Smooth muscle cell (in vitro differentiated cells): Measurements from ENCODE around the gene KIF6. TPM values are rescaled to one million over a fixed set of nuclear protein-coding genes. Genes with fewer than 3 reads are reported as not detected.
"Not testable (repeated sequence)": the region's sequence is repeated elsewhere in the genome, so short reads cannot be mapped to it uniquely, and the experiment has no call there.

Experiments used
- DNase-seq: peaks from one replicate; lab custom pipeline; 2025; ENCODE audit not compliant: unreplicated experiment; lab: John Stamatoyannopoulos, UW
- H2AFZ ChIP-seq: fragments of 200-600 bp; sonication (generic); 2 replicates; pipeline ENCODE4 v1.6.0; 2016; ENCODE audit warnings: antibody characterized with exemption, low read depth, mild to moderate bottlenecking
- H3F3A ChIP-seq: fragments of 200-600 bp; sonication (generic); 2 replicates; pipeline ENCODE4 v1.6.0; 2017; ENCODE audit warnings: antibody characterized with exemption, low read depth
- H3K27ac ChIP-seq: fragments of 200-600 bp; sonication (generic); 2 replicates; pipeline ENCODE4 v1.5.1; 2016; ENCODE audit warnings: low read depth, mild to moderate bottlenecking
- H3K27me3 ChIP-seq: fragments of 200-600 bp; sonication (generic); 2 replicates; pipeline ENCODE4 v1.6.1; 2016; ENCODE audit warnings: low read depth, mild to moderate bottlenecking
- H3K36me3 ChIP-seq: fragments of 200-600 bp; sonication (generic); 2 replicates; pipeline ENCODE4 v1.5.1; 2016; ENCODE audit warnings: low read depth
- H3K4me1 ChIP-seq: fragments of 200-600 bp; sonication (generic); 2 replicates; pipeline ENCODE4 v1.5.1; 2016; ENCODE audit warnings: low read depth
- H3K4me2 ChIP-seq: fragments of 200-600 bp; sonication (generic); 2 replicates; pipeline ENCODE4 v1.6.0; 2016; ENCODE audit warnings: mild to moderate bottlenecking
- H3K4me3 ChIP-seq: fragments of 200-600 bp; sonication (generic); 2 replicates; pipeline ENCODE4 v1.5.1; 2016; ENCODE audit warnings: mild to moderate bottlenecking
- H3K79me2 ChIP-seq: fragments of 200-600 bp; sonication (generic); 2 replicates; pipeline ENCODE4 v1.6.0; 2016; ENCODE audit warnings: low read depth, mild to moderate bottlenecking
- H3K9ac ChIP-seq: fragments of 200-600 bp; sonication (generic); 2 replicates; pipeline ENCODE4 v1.6.0; 2016; ENCODE audit warnings: low read depth
- H3K9me3 ChIP-seq: fragments of 200-600 bp; sonication (generic); replicated peaks from 2 replicates; pipeline ENCODE4 v1.5.1; 2016; ENCODE audit warnings: low read depth
- H4K20me1 ChIP-seq: fragments of 200-600 bp; sonication (generic); 2 replicates; pipeline ENCODE4 v1.6.0; 2016; ENCODE audit warnings: low read depth
- CTCF ChIP-seq: fragments of 200-600 bp; sonication (generic); IDR thresholded peaks from 2 replicates; pipeline ENCODE4 v1.5.1; 2017; ENCODE audit warnings: borderline replicate concordance, mild to moderate bottlenecking, antibody characterized with exemption; ENCODE audit not compliant: insufficient read depth, poor library complexity, severe bottlenecking
- WGBS: methylation state at CpG from one replicate; pipeline ENCODE4 v1.1.7; 2016; ENCODE audit warnings: low lambda C conversion rate; 5-methylcytosine and 5-hydroxymethylcytosine counted together
- polyA plus RNA-seq: library from polyadenylated mRNA; unstranded; fragments of >200 nt; fragmentation: Nextera tagmentation; extraction: Ambion mirVana; gene quantifications from 2 replicates; pipeline ENCODE4 v1.2.1, GENCODE V29; 2016
- total RNA-seq: library from RNA; depleted of rRNA; stranded (reverse); fragments of >200 nt; gene quantifications from 2 replicates; pipeline ENCODE4 v1.2.3, GENCODE V29; 2014

The KIF6 gene
- total and polyA plus RNA-seq, 2 experiments from 2014 or later, result 1.1 to 1.5 TPM

GRCh38 chr6:39681674-39682121 is 43.5 kb downstream of the KIF6 start:
- H3K79me2 ChIP-seq, result no peaks in the 10 kb centered on the region
- H4K20me1 ChIP-seq, result no peaks in the 10 kb centered on the region
- no peak for DNase-seq
- H3K36me3 ChIP-seq, result no peaks in the 10 kb centered on the region
- H2AFZ ChIP-seq, result peak overlapping the region; percentile 44
- no peaks in the 10 kb centered on the region for H3K9me3 ChIP-seq
- no peaks in the 10 kb centered on the region for H3F3A ChIP-seq
- no peak overlapping the region for H3K4me3 ChIP-seq
- TF ChIP-seq CTCF, result no peak
- no peak overlapping the region for H3K9ac ChIP-seq
- 60% methylated on average over 4 of the region's 4 CpGs for WGBS
- no peaks in the 10 kb centered on the region for H3K27me3 ChIP-seq
- peak overlapping the region; percentile 12 for H3K4me2 ChIP-seq
- H3K4me1 ChIP-seq, result no peaks in the 10 kb centered on the region
- no peak overlapping the region for H3K27ac ChIP-seq

GRCh38 chr6:39678914-39679313 is 46.3 kb downstream of the KIF6 start:
- H3K79me2 ChIP-seq, result no peaks in the 10 kb centered on the region
- H3K4me3 ChIP-seq, result no peak overlapping the region
- DNase-seq, result no peak
- no peaks in the 10 kb centered on the region for H3F3A ChIP-seq
- no peak overlapping the region for H3K4me2 ChIP-seq
- no peaks in the 10 kb centered on the region for H3K36me3 ChIP-seq
- WGBS, result 92% methylated on average over 2 of the region's 2 CpGs
- H3K9me3 ChIP-seq, result no peaks in the 10 kb centered on the region
- H3K4me1 ChIP-seq, result no peaks in the 10 kb centered on the region
- no peak overlapping the region for H2AFZ ChIP-seq
- no peaks in the 10 kb centered on the region for H4K20me1 ChIP-seq
- no peak overlapping the region for H3K27ac ChIP-seq
- H3K9ac ChIP-seq, result no peak overlapping the region
- TF ChIP-seq CTCF, result no peak
- no peaks in the 10 kb centered on the region for H3K27me3 ChIP-seq

- not testable (repeated sequence) for H4K20me1 ChIP-seq, H3K9me3 ChIP-seq, H3K4me1 ChIP-seq, H3K36me3 ChIP-seq, DNase-seq, H3F3A ChIP-seq, H3K27ac ChIP-seq, H3K79me2 ChIP-seq, H2AFZ ChIP-seq, H3K27me3 ChIP-seq, H3K4me3 ChIP-seq, H3K4me2 ChIP-seq, H3K9ac ChIP-seq
- WGBS, result 98% methylated on average over 2 of the region's 3 CpGs
Measured at GRCh38 chr6:39677318-39677717, 47.9 kb downstream of the KIF6 start.

GRCh38 chr6:39670519-39670918 is 54.7 kb downstream of the KIF6 start:
- no peak overlapping the region for H2AFZ ChIP-seq
- peaks cover 11% of the 10 kb centered on the region for H3K4me1 ChIP-seq
- H3K4me3 ChIP-seq, result no peak overlapping the region
- no peaks in the 10 kb centered on the region for H3K27me3 ChIP-seq
- DNase-seq, result no peak
- TF ChIP-seq CTCF, result no peak
- no peaks in the 10 kb centered on the region for H3K9me3 ChIP-seq
- WGBS, result 95% methylated on average over 2 of the region's 2 CpGs
- no peak overlapping the region for H3K4me2 ChIP-seq
- H3K27ac ChIP-seq, result no peak overlapping the region
- no peaks in the 10 kb centered on the region for H3K79me2 ChIP-seq
- no peaks in the 10 kb centered on the region for H3K36me3 ChIP-seq
- peaks cover 5% of the 10 kb centered on the region for H3F3A ChIP-seq
- H4K20me1 ChIP-seq, result no peaks in the 10 kb centered on the region
- H3K9ac ChIP-seq, result no peak overlapping the region
